H9 (cell line): ENCODE results near the gene CD2BP2. TPM values are rescaled to one million over a fixed set of nuclear protein-coding genes. Genes with fewer than 3 reads are reported as not detected.

ENCODE experiments used
- DNase-seq: peaks from one replicate; pipeline ENCODE4 v3.0.0-alpha.2; 2017
- H2AFZ ChIP-seq: one replicate; pipeline ENCODE4 v1.6.1; 2013; ENCODE audit warnings: mild to moderate bottlenecking, low read length, control low read depth, moderate library complexity
- H2AK5ac ChIP-seq: 2 replicates; pipeline ENCODE4 v1.6.1; 2013; ENCODE audit warnings: low read length, control low read depth, mixed read lengths; ENCODE audit not compliant: insufficient read length
- H2BK120ac ChIP-seq: one replicate; pipeline ENCODE4 v1.6.1; 2013; ENCODE audit warnings: low read depth, mild to moderate bottlenecking, low read length, control low read depth, inconsistent platforms; ENCODE audit not compliant: poor library complexity, severe bottlenecking
- H2BK12ac ChIP-seq: 2 replicates; pipeline ENCODE4 v1.6.1; 2013; ENCODE audit warnings: low read length, control low read depth, mixed read lengths, low read depth; ENCODE audit not compliant: insufficient read length
- H2BK15ac ChIP-seq: 2 replicates; pipeline ENCODE4 v1.6.1; 2013; ENCODE audit warnings: low read depth, low read length, control low read depth
- H2BK20ac ChIP-seq: one replicate; pipeline ENCODE4 v1.6.1; 2013; ENCODE audit warnings: low read depth, mild to moderate bottlenecking, low read length, control low read depth, inconsistent platforms; ENCODE audit not compliant: poor library complexity, severe bottlenecking
- H2BK5ac ChIP-seq: 2 replicates; pipeline ENCODE4 v1.6.1; 2013; ENCODE audit warnings: low read length, control low read depth, mixed read lengths; ENCODE audit not compliant: insufficient read length
- H3K14ac ChIP-seq: 2 replicates; pipeline ENCODE4 v1.6.1; 2013; ENCODE audit warnings: low read length, control low read depth; ENCODE audit not compliant: insufficient read depth
- H3K18ac ChIP-seq: 2 replicates; pipeline ENCODE4 v1.6.1; 2013; ENCODE audit warnings: low read depth, mild to moderate bottlenecking, mixed read lengths, low read length, control low read depth; ENCODE audit not compliant: insufficient read length
- H3K23ac ChIP-seq: 2 replicates; pipeline ENCODE4 v1.6.1; 2013; ENCODE audit warnings: low read length, control low read depth, mixed read lengths, low read depth; ENCODE audit not compliant: insufficient read length
- H3K23me2 ChIP-seq: 2 replicates; pipeline ENCODE4 v1.6.1; 2013; ENCODE audit warnings: low read depth, mild to moderate bottlenecking, mixed read lengths, low read length, control low read depth; ENCODE audit not compliant: insufficient read length, poor library complexity, severe bottlenecking
- H3K27ac ChIP-seq: 2 replicates; pipeline ENCODE4 v1.5.1; 2013; ENCODE audit warnings: low read length, control low read depth, mixed read lengths, low read depth; ENCODE audit not compliant: insufficient read length
- H3K27me3 ChIP-seq: 2 replicates; pipeline ENCODE4 v1.6.1; 2013; ENCODE audit warnings: low read length, control low read depth, inconsistent platforms; ENCODE audit not compliant: insufficient read depth
- H3K4ac ChIP-seq: 2 replicates; pipeline ENCODE4 v1.6.1; 2013; ENCODE audit warnings: low read depth, mild to moderate bottlenecking, control low read depth, inconsistent platforms, low read length, moderate library complexity
- H3K4me1 ChIP-seq: 2 replicates; pipeline ENCODE4 v1.6.1; 2013; ENCODE audit warnings: low read length, control low read depth, inconsistent platforms; ENCODE audit not compliant: insufficient read depth
- H3K4me2 ChIP-seq: 2 replicates; pipeline ENCODE4 v1.6.1; 2013; ENCODE audit warnings: low read length, control low read depth, mixed read lengths; ENCODE audit not compliant: insufficient read length, insufficient read depth
- H3K56ac ChIP-seq: 2 replicates; pipeline ENCODE4 v1.6.1; 2013; ENCODE audit warnings: low read depth, mild to moderate bottlenecking, mixed read lengths, low read length, control low read depth; ENCODE audit not compliant: insufficient read length
- H3K79me1 ChIP-seq: 2 replicates; pipeline ENCODE4 v1.6.1; 2013; ENCODE audit warnings: low read depth, mild to moderate bottlenecking, moderate library complexity, low read length, control low read depth, inconsistent platforms; ENCODE audit not compliant: insufficient read depth, poor library complexity, severe bottlenecking
- H3K79me2 ChIP-seq: 2 replicates; pipeline ENCODE4 v1.6.1; 2013; ENCODE audit warnings: low read length, control low read depth, inconsistent platforms; ENCODE audit not compliant: insufficient read depth
- H3K9ac ChIP-seq: 2 replicates; pipeline ENCODE4 v1.6.1; 2013; ENCODE audit warnings: low read length, control low read depth, mixed read lengths; ENCODE audit not compliant: insufficient read length; ENCODE audit errors: extremely low read depth
- H3K9me3 ChIP-seq: one replicate; pipeline ENCODE4 v1.6.1; 2013; ENCODE audit warnings: low read depth, low read length, inconsistent platforms; ENCODE audit not compliant: control insufficient read depth
- H3T11ph ChIP-seq: one replicate; pipeline ENCODE4 v1.6.1; 2013; ENCODE audit warnings: mild to moderate bottlenecking, low read length, control low read depth, inconsistent platforms
- H4K20me1 ChIP-seq: one replicate; pipeline ENCODE4 v1.6.1; 2013; ENCODE audit not compliant: control insufficient read depth, insufficient read length, insufficient read depth
- H4K5ac ChIP-seq: 2 replicates; pipeline ENCODE4 v1.6.1; 2013; ENCODE audit warnings: low read depth, mild to moderate bottlenecking, mixed read lengths, low read length, control low read depth; ENCODE audit not compliant: insufficient read length
- H4K8ac ChIP-seq: replicated peaks from 2 replicates; pipeline ENCODE4 v1.6.1; 2013; ENCODE audit warnings: low read length, control low read depth, mixed read lengths, low read depth; ENCODE audit not compliant: insufficient read length
- H4K91ac ChIP-seq: 2 replicates; pipeline ENCODE4 v1.6.1; 2013; ENCODE audit warnings: low read depth, mild to moderate bottlenecking, moderate library complexity, mixed read lengths, low read length, control low read depth; ENCODE audit not compliant: insufficient read length
- H3K27ac Mint-ChIP-seq, 3 experiments: 2 replicates in 2 of 3; 3 replicates in 1 of 3; pipeline ENCODE4 v1.8.0; 2020 to 2021; ENCODE audit warnings: mixed read lengths in 3 of 3, mild to moderate bottlenecking in 1 of 3, moderate library complexity in 1 of 3
- H3K27me3 Mint-ChIP-seq: 2 replicates; pipeline ENCODE4 v1.8.0; 2021; ENCODE audit warnings: low read depth, mild to moderate bottlenecking, moderate library complexity, mixed read lengths
- H3K36me3 Mint-ChIP-seq, 3 experiments: 2 replicates in 2 of 3; 3 replicates in 1 of 3; pipeline ENCODE4 v1.8.0; 2020 to 2021; ENCODE audit warnings: low read depth in 3 of 3, mixed read lengths in 3 of 3; ENCODE audit not compliant: insufficient read depth in 1 of 3
- H3K4me1 Mint-ChIP-seq, 2 experiments: 2 replicates each; pipeline ENCODE4 v1.8.0; 2020; ENCODE audit warnings: mixed read lengths in 2 of 2
- H3K4me3 Mint-ChIP-seq, 2 experiments: 2 replicates in 1 of 2; 3 replicates in 1 of 2; pipeline ENCODE4 v1.8.0; 2020 to 2021; ENCODE audit warnings: mild to moderate bottlenecking in 2 of 2, mixed read lengths in 2 of 2, moderate library complexity in 1 of 2
- H3K9me3 Mint-ChIP-seq, 2 experiments: 2 replicates in 1 of 2; 3 replicates in 1 of 2; pipeline ENCODE4 v1.8.0; 2020; ENCODE audit warnings: mild to moderate bottlenecking in 2 of 2, mixed read lengths in 2 of 2, moderate library complexity in 1 of 2
- WGBS: extraction: QIAGEN DNeasy Blood & Tissue Kit; methylation state at CpG from one replicate; pipeline ENCODE4 v1.1.7; 2013; ENCODE audit warnings: missing lambda C conversion rate, low lambda C conversion rate, mixed read lengths; ENCODE audit not compliant: insufficient read length; ENCODE audit errors: extremely low coverage; 5-methylcytosine and 5-hydroxymethylcytosine counted together
- total RNA-seq: library from RNA; stranded (reverse); gene quantifications from 2 replicates; pipeline ENCODE4 v1.2.1, GENCODE V29; 2021
- TF ChIP-seq, protein P1 (sequence below): fragments of 200-600 bp; sonication (generic); conservative IDR thresholded peaks from 3 replicates; pipeline ENCODE4 v1.8.0; 2021; ENCODE audit warnings: antibody characterized with exemption, mild to moderate bottlenecking

The CD2BP2 gene
- total RNA-seq, 1 experiment from 2014 or later = 90.1 TPM

DNA sequence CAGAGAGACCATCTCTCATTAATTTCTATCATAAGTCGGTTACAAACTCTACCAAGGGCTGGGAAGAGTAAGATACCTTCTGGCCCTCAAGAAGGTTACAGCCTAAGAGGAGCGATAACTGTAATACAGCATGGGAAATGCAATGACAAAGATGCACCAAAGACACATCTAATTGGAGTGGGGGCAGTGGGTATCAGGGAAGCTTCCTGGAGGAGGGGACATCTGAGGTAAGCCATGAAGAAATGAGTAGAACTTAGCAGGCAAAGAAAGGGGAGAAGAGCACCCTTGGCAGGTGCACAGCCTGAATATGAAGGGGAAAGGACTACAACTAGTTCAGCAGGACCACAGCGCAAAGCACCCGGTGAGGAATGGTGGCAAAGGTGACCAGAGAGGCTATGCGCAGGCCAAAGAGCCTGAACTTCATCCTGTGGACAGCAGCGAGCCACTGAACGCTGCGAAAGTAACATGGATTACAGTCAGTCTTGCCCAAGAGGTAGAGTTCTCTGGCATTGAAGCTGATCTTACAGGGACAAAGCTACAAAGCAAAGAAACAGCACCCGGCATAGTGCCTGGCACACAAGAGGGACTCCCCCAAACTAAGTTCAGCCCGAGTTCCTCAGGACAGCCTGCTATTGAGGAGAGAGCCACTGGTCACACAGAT is 12.4 kb upstream of the CD2BP2 start:
- Histone ChIP-seq H3K18ac (no peak overlapping the region), H2AK5ac (no peak overlapping the region), H2BK120ac (no peak overlapping the region), H4K91ac (no peak overlapping the region), H3K4me2 (peak overlapping the region; percentile 80), H4K8ac (no peak overlapping the region), H3K4me1 (peaks cover 6% of the 10 kb centered on the region), H4K20me1 (no peaks in the 10 kb centered on the region), H2BK12ac (no peak overlapping the region), H3K9me3 (no peaks in the 10 kb centered on the region), H3K9ac (no peak overlapping the region), H2AFZ (no peak overlapping the region), H3T11ph (no peak overlapping the region), H3K14ac (no peak overlapping the region), H3K4ac (no peak overlapping the region), H2BK15ac (no peak overlapping the region), H3K23me2 (peaks cover 10% of the 10 kb centered on the region), H2BK20ac (no peak overlapping the region), H2BK5ac (no peak overlapping the region), H3K27ac (no peak overlapping the region), H3K79me1 (peaks cover 3% of the 10 kb centered on the region), H3K56ac (no peak overlapping the region), H4K5ac (no peak overlapping the region), H3K79me2 (no peaks in the 10 kb centered on the region; the same call in none of the 2 replicates), H3K27me3 (no peaks in the 10 kb centered on the region), H3K23ac (no peak overlapping the region)
- Mint-ChIP-seq H3K27me3 (peaks cover under 1% of the 10 kb centered on the region; the same call in 1 of the 2 replicates), H3K4me1 (peaks cover 32 to 34% of the 10 kb centered on the region in 2 experiments), H3K9me3 (peaks cover 0 to 3% of the 10 kb centered on the region in 2 experiments; a peak in 3 of 5 replicates), H3K4me3 (peak overlapping the region; percentile 75 to 84; a peak in 4 of 5 replicates), H3K36me3 (peaks cover 10 to 25% (median 21%) of the 10 kb centered on the region in 3 experiments; a peak in 6 of 7 replicates), H3K27ac (peak overlapping the region in 2 of 3 experiments; percentile 35 to 60; a peak in 1 of 7 replicates)
- no peak for DNase-seq
- no CpG with 5 or more reads among the region's 10 CpGs for WGBS
- TF ChIP-seq, protein P1, sequence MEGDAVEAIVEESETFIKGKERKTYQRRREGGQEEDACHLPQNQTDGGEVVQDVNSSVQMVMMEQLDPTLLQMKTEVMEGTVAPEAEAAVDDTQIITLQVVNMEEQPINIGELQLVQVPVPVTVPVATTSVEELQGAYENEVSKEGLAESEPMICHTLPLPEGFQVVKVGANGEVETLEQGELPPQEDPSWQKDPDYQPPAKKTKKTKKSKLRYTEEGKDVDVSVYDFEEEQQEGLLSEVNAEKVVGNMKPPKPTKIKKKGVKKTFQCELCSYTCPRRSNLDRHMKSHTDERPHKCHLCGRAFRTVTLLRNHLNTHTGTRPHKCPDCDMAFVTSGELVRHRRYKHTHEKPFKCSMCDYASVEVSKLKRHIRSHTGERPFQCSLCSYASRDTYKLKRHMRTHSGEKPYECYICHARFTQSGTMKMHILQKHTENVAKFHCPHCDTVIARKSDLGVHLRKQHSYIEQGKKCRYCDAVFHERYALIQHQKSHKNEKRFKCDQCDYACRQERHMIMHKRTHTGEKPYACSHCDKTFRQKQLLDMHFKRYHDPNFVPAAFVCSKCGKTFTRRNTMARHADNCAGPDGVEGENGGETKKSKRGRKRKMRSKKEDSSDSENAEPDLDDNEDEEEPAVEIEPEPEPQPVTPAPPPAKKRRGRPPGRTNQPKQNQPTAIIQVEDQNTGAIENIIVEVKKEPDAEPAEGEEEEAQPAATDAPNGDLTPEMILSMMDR = no peak
